ENCODE results near the gene ADAMTS3.
"Not testable (repeated sequence)": the region's sequence is repeated elsewhere in the genome, so short reads cannot be mapped to it uniquely, and the experiment has no call there.

ADAMTS3 gene

GRCh38 chr4:72429397-72429889, 139.6 kb downstream of the ADAMTS3 start:
- H3K36me3 Mint-ChIP-seq (ENCODE audit: low read depth) = no peaks in the 10 kb centered on the region
- no peaks in the 10 kb centered on the region for H3K4me1 Mint-ChIP-seq
- DNase-seq (no peak), ATAC-seq (no peak)
- H3K27me3 Mint-ChIP-seq = peaks cover 2% of the 10 kb centered on the region
- H3K4me3 Mint-ChIP-seq = no peak overlapping the region
- no peak overlapping the region for H3K27ac Mint-ChIP-seq
- H3K9me3 Mint-ChIP-seq = no peaks in the 10 kb centered on the region

GRCh38 chr4:72427057-72427456, 142.0 kb downstream of the ADAMTS3 start:
- ATAC-seq = no peak
- Mint-ChIP-seq H3K27me3 (no peaks in the 10 kb centered on the region), H3K36me3 (ENCODE audit: low read depth) (no peaks in the 10 kb centered on the region), H3K27ac (no peak overlapping the region), H3K4me3 (no peak overlapping the region), H3K9me3 (no peaks in the 10 kb centered on the region), H3K4me1 (no peaks in the 10 kb centered on the region)
- no peak for DNase-seq

- not testable (repeated sequence) for H3K4me1 Mint-ChIP-seq; DNase-seq; H3K36me3 Mint-ChIP-seq (ENCODE audit: low read depth); H3K4me3 Mint-ChIP-seq; ATAC-seq; H3K27ac Mint-ChIP-seq; H3K9me3 Mint-ChIP-seq; H3K27me3 Mint-ChIP-seq
Observed at GRCh38 chr4:72425908-72426307, 143.1 kb downstream of the ADAMTS3 start.

GRCh38 chr4:72424006-72424405, 145.0 kb downstream of the ADAMTS3 start:
- H3K4me3 Mint-ChIP-seq = no peak overlapping the region
- no peak overlapping the region for H3K27ac Mint-ChIP-seq
- no peaks in the 10 kb centered on the region for H3K9me3 Mint-ChIP-seq
- ATAC-seq (no peak), DNase-seq (no peak)
- no peaks in the 10 kb centered on the region for H3K27me3 Mint-ChIP-seq
- no peaks in the 10 kb centered on the region for H3K4me1 Mint-ChIP-seq
- H3K36me3 Mint-ChIP-seq (ENCODE audit: low read depth) = no peaks in the 10 kb centered on the region

GRCh38 chr4:72422416-72422815, 146.6 kb downstream of the ADAMTS3 start:
- DNase-seq (no peak), ATAC-seq (no peak)
- Mint-ChIP-seq H3K4me1 (no peaks in the 10 kb centered on the region), H3K4me3 (no peak overlapping the region), H3K27ac (no peak overlapping the region), H3K9me3 (no peaks in the 10 kb centered on the region), H3K27me3 (no peaks in the 10 kb centered on the region), H3K36me3 (ENCODE audit: low read depth) (no peaks in the 10 kb centered on the region)

GRCh38 chr4:72418458-72418857, 150.6 kb downstream of the ADAMTS3 start:
- no peaks in the 10 kb centered on the region for H3K27me3 Mint-ChIP-seq
- no peak overlapping the region for H3K4me3 Mint-ChIP-seq
- H3K9me3 Mint-ChIP-seq = no peaks in the 10 kb centered on the region
- DNase-seq (no peak), ATAC-seq (no peak)
- H3K27ac Mint-ChIP-seq = no peak overlapping the region
- no peaks in the 10 kb centered on the region for H3K4me1 Mint-ChIP-seq
- H3K36me3 Mint-ChIP-seq (ENCODE audit: low read depth) = no peaks in the 10 kb centered on the region

GRCh38 chr4:72410158-72410557, 158.9 kb downstream of the ADAMTS3 start:
- no peaks in the 10 kb centered on the region for H3K4me1 Mint-ChIP-seq

GRCh38 chr4:72408568-72408967, 160.5 kb downstream of the ADAMTS3 start:
- ATAC-seq = no peak
- H3K27ac Mint-ChIP-seq = no peak overlapping the region
- H3K4me1 Mint-ChIP-seq = no peaks in the 10 kb centered on the region
- no peaks in the 10 kb centered on the region for H3K9me3 Mint-ChIP-seq
- no peak for DNase-seq
- H3K4me3 Mint-ChIP-seq = no peak overlapping the region
- no peaks in the 10 kb centered on the region for H3K36me3 Mint-ChIP-seq (ENCODE audit: low read depth)
- no peaks in the 10 kb centered on the region for H3K27me3 Mint-ChIP-seq

More at GRCh38 chr4:72410158-72410557, 158.9 kb downstream of the ADAMTS3 start:
- H3K9me3 Mint-ChIP-seq = no peaks in the 10 kb centered on the region
- H3K4me3 Mint-ChIP-seq = no peak overlapping the region
- ATAC-seq = no peak
- no peaks in the 10 kb centered on the region for H3K27me3 Mint-ChIP-seq
- DNase-seq = no peak
- no peak overlapping the region for H3K27ac Mint-ChIP-seq
- no peaks in the 10 kb centered on the region for H3K36me3 Mint-ChIP-seq (ENCODE audit: low read depth)

GRCh38 chr4:72405417-72405816, 163.6 kb downstream of the ADAMTS3 start:
- no peak for DNase-seq
- H3K9me3 Mint-ChIP-seq = no peaks in the 10 kb centered on the region
- no peak overlapping the region for H3K4me3 Mint-ChIP-seq
- no peaks in the 10 kb centered on the region for H3K4me1 Mint-ChIP-seq
- H3K27me3 Mint-ChIP-seq = no peaks in the 10 kb centered on the region
- no peak for ATAC-seq
- no peak overlapping the region for H3K27ac Mint-ChIP-seq
- no peaks in the 10 kb centered on the region for H3K36me3 Mint-ChIP-seq (ENCODE audit: low read depth)

- DNase-seq = no peak
- Mint-ChIP-seq H3K27me3 (no peaks in the 10 kb centered on the region), H3K27ac (no peak overlapping the region), H3K9me3 (no peaks in the 10 kb centered on the region), H3K4me3 (no peak overlapping the region), H3K36me3 (ENCODE audit: low read depth) (no peaks in the 10 kb centered on the region), H3K4me1 (no peaks in the 10 kb centered on the region)
- no peak for ATAC-seq
Observed at GRCh38 chr4:72397314-72397713, 171.7 kb downstream of the ADAMTS3 start.

- H3K9me3 Mint-ChIP-seq = no peaks in the 10 kb centered on the region
- no peaks in the 10 kb centered on the region for H3K4me1 Mint-ChIP-seq
- no peak overlapping the region for H3K4me3 Mint-ChIP-seq
- DNase-seq (no peak), ATAC-seq (no peak)
- H3K27ac Mint-ChIP-seq = no peak overlapping the region
- H3K36me3 Mint-ChIP-seq (ENCODE audit: low read depth) = no peaks in the 10 kb centered on the region
- H3K27me3 Mint-ChIP-seq = no peaks in the 10 kb centered on the region
Observed at GRCh38 chr4:72394012-72394663, 174.9 kb downstream of the ADAMTS3 start.

GRCh38 chr4:72391281-72391680, 177.7 kb downstream of the ADAMTS3 start:
- Mint-ChIP-seq H3K27ac (no peak overlapping the region), H3K27me3 (no peaks in the 10 kb centered on the region), H3K4me3 (no peak overlapping the region), H3K36me3 (ENCODE audit: low read depth) (no peaks in the 10 kb centered on the region), H3K4me1 (no peaks in the 10 kb centered on the region), H3K9me3 (no peaks in the 10 kb centered on the region)
- DNase-seq (no peak), ATAC-seq (no peak)

GRCh38 chr4:72390409-72390808, 178.6 kb downstream of the ADAMTS3 start:
- Mint-ChIP-seq H3K27me3 (no peaks in the 10 kb centered on the region), H3K4me1 (no peaks in the 10 kb centered on the region), H3K4me3 (no peak overlapping the region), H3K27ac (no peak overlapping the region), H3K9me3 (no peaks in the 10 kb centered on the region), H3K36me3 (ENCODE audit: low read depth) (no peaks in the 10 kb centered on the region)
- DNase-seq (no peak), ATAC-seq (no peak)

- DNase-seq (no peak), ATAC-seq (no peak)
- Mint-ChIP-seq H3K9me3 (no peaks in the 10 kb centered on the region), H3K36me3 (ENCODE audit: low read depth) (no peaks in the 10 kb centered on the region), H3K4me1 (no peaks in the 10 kb centered on the region), H3K4me3 (no peak overlapping the region), H3K27ac (no peak overlapping the region), H3K27me3 (no peaks in the 10 kb centered on the region)
Observed at GRCh38 chr4:72388521-72388920, 180.5 kb downstream of the ADAMTS3 start.

GRCh38 chr4:72387959-72388358, 181.1 kb downstream of the ADAMTS3 start:
- Mint-ChIP-seq H3K27ac (no peak overlapping the region), H3K4me3 (no peak overlapping the region), H3K36me3 (ENCODE audit: low read depth) (no peaks in the 10 kb centered on the region), H3K27me3 (no peaks in the 10 kb centered on the region), H3K4me1 (no peaks in the 10 kb centered on the region), H3K9me3 (no peaks in the 10 kb centered on the region)
- no peak for ATAC-seq
- DNase-seq = no peak

GRCh38 chr4:72383439-72383838, 185.6 kb downstream of the ADAMTS3 start:
- Mint-ChIP-seq H3K4me3 (no peak overlapping the region), H3K27me3 (no peaks in the 10 kb centered on the region), H3K4me1 (no peaks in the 10 kb centered on the region), H3K36me3 (ENCODE audit: low read depth) (no peaks in the 10 kb centered on the region), H3K9me3 (no peaks in the 10 kb centered on the region), H3K27ac (no peak overlapping the region)
- ATAC-seq (no peak), DNase-seq (no peak)
